WTC11 (cell line): Measurements from ENCODE around the gene SLC35A3. TPM values are rescaled to one million over a fixed set of nuclear protein-coding genes. Genes with fewer than 3 reads are reported as not detected.
"Not testable (repeated sequence)": the region's sequence is repeated elsewhere in the genome, so short reads cannot be mapped to it uniquely, and the experiment has no call there.

Experiments used
- ATAC-seq: fragments of 200-7000 bp; cut with Tn5 transposase; 2 replicates; pipeline ENCODE4 v1.10.0; 2021; ENCODE audit warnings: mild to moderate bottlenecking, moderate library complexity
- CTCF ChIA-PET: fragments of 300-600 bp; sonication (Branson Sonifier 250); formaldehyde crosslinking; loops from one replicate; lab custom pipeline; 2021; ENCODE audit warnings: antibody characterized with exemption; lab: Charles Lee
- POLR2A ChIA-PET: fragments of 350-600 bp; sonication (Branson Sonifier 250); formaldehyde crosslinking; loops from one replicate; lab custom pipeline; 2021; ENCODE audit warnings: antibody characterized with exemption; lab: Charles Lee
- DNase-seq: peaks from one replicate; pipeline ENCODE4 v3.0.0; 2021; ENCODE audit warnings: low spot score
- H3K27ac Mint-ChIP-seq: 2 replicates; pipeline ENCODE4 v1.8.0; 2021; ENCODE audit warnings: mixed read lengths
- H3K27me3 Mint-ChIP-seq: 2 replicates; pipeline ENCODE4 v1.8.0; 2021; ENCODE audit warnings: low read depth, mild to moderate bottlenecking, moderate library complexity, mixed read lengths
- H3K36me3 Mint-ChIP-seq: 2 replicates; pipeline ENCODE4 v1.8.0; 2021; ENCODE audit warnings: mixed read lengths
- H3K4me1 Mint-ChIP-seq: 2 replicates; pipeline ENCODE4 v1.8.0; 2022; ENCODE audit warnings: mixed read lengths
- H3K4me3 Mint-ChIP-seq: 2 replicates; pipeline ENCODE4 v1.8.0; 2021; ENCODE audit warnings: mild to moderate bottlenecking, moderate library complexity, mixed read lengths
- H3K9me3 Mint-ChIP-seq: 2 replicates; pipeline ENCODE4 v1.8.0; 2021; ENCODE audit warnings: mixed read lengths
- ARID4B ChIP-seq: sonication (generic); formaldehyde crosslinking; IDR thresholded peaks from 2 replicates; pipeline ENCODE4 v1.8.0; 2023; ENCODE audit warnings: missing genetic modification reagents, mild to moderate bottlenecking, borderline replicate concordance
- CTCF ChIP-seq: fragments of 200-600 bp; IDR thresholded peaks from 2 replicates; pipeline ENCODE4 v1.8.0; 2022; ENCODE audit warnings: antibody characterized with exemption
- ESRRA ChIP-seq: sonication (generic); formaldehyde crosslinking; IDR thresholded peaks from 2 replicates; pipeline ENCODE4 v1.8.1; 2022; ENCODE audit warnings: mild to moderate bottlenecking, missing genetic modification reagents, borderline replicate concordance
- FOXP1 ChIP-seq: sonication (generic); formaldehyde crosslinking; IDR thresholded peaks from 2 replicates; pipeline ENCODE4 v1.8.0; 2022; ENCODE audit warnings: missing genetic modification reagents, mild to moderate bottlenecking, moderate library complexity, borderline replicate concordance
- HMGA2 ChIP-seq: fragments of 250-450 bp; sonication (Bioruptor Pico); IDR thresholded peaks from 2 replicates; pipeline ENCODE4 v1.4.0; 2021; ENCODE audit warnings: mild to moderate bottlenecking, moderate library complexity
- NFYB ChIP-seq: sonication (generic); formaldehyde crosslinking; conservative IDR thresholded peaks from 2 replicates; pipeline ENCODE4 v1.8.0; 2022; ENCODE audit warnings: low read depth, missing genetic modification reagents
- NR1H2 ChIP-seq: sonication (generic); formaldehyde crosslinking; IDR thresholded peaks from 2 replicates; pipeline ENCODE4 v1.9.0; 2021; ENCODE audit warnings: mild to moderate bottlenecking, moderate library complexity, missing genetic modification reagents
- RELA ChIP-seq: sonication (generic); formaldehyde crosslinking; IDR thresholded peaks from 2 replicates; pipeline ENCODE4 v1.8.1; 2022; ENCODE audit warnings: missing genetic modification reagents, mild to moderate bottlenecking, borderline replicate concordance
- SMAD3 ChIP-seq: sonication (generic); formaldehyde crosslinking; IDR thresholded peaks from 2 replicates; pipeline ENCODE4 v1.8.0; 2022; ENCODE audit warnings: missing genetic modification reagents, mild to moderate bottlenecking, borderline replicate concordance
- SOX15 ChIP-seq: fragments of 250-450 bp; sonication (Bioruptor Pico); IDR thresholded peaks from 2 replicates; pipeline ENCODE4 v1.9.0; 2021; ENCODE audit warnings: mild to moderate bottlenecking
- TCF7 ChIP-seq: sonication (generic); formaldehyde crosslinking; IDR thresholded peaks from 2 replicates; pipeline ENCODE4 v1.8.0; 2022; ENCODE audit warnings: mild to moderate bottlenecking, low read depth, missing genetic modification reagents, moderate library complexity
- ZNF396 ChIP-seq: fragments of 250-450 bp; sonication (Bioruptor Pico); IDR thresholded peaks from 2 replicates; pipeline ENCODE4 v1.8.0; 2021; ENCODE audit warnings: mild to moderate bottlenecking, moderate library complexity, borderline replicate concordance
- ZNF416 ChIP-seq: fragments of 250-450 bp; sonication (Bioruptor Pico); IDR thresholded peaks from 2 replicates; pipeline ENCODE4 v1.9.0; 2021; ENCODE audit warnings: mild to moderate bottlenecking, inconsistent platforms
- total RNA-seq: library from RNA; stranded (reverse); gene quantifications from 3 replicates; pipeline ENCODE4 v1.2.3, GENCODE V29; 2021
- TF ChIP-seq, protein P1 (sequence below): fragments of 250-450 bp; sonication (Bioruptor Pico); conservative IDR thresholded peaks from 2 replicates; pipeline ENCODE4 v1.9.0; 2021; ENCODE audit warnings: mild to moderate bottlenecking
- TF ChIP-seq, protein P2 (sequence below): sonication (generic); formaldehyde crosslinking; IDR thresholded peaks from 2 replicates; pipeline ENCODE4 v1.8.1; 2022; ENCODE audit warnings: low read depth, mild to moderate bottlenecking, moderate library complexity, missing genetic modification reagents, borderline replicate concordance
- TF ChIP-seq, protein P3 (sequence below): sonication (generic); formaldehyde crosslinking; IDR thresholded peaks from 2 replicates; pipeline ENCODE4 v1.8.0; 2022; ENCODE audit warnings: missing genetic modification reagents

The SLC35A3 gene
- total RNA-seq, 1 experiment from 2014 or later: 14.5 TPM

GRCh38 chr1:99970713-99971255, 988 bp downstream of the SLC35A3 start:
- POLR2A ChIA-PET: interaction anchor here (0.9 to 1.6 kb wide), 5 partner anchors 59 to 382 kb away, joined by 3 to 8 read pairs (median 4); partner anchors contain the start of genes AGL, CDC14A, RTCA and SASS6
- no peaks in the 10 kb centered on the region for H3K9me3 Mint-ChIP-seq
- no peak for DNase-seq
- H3K4me1 Mint-ChIP-seq: peaks cover 22% of the 10 kb centered on the region
- H3K27me3 Mint-ChIP-seq: no peaks in the 10 kb centered on the region
- TF ChIP-seq, protein P1, sequence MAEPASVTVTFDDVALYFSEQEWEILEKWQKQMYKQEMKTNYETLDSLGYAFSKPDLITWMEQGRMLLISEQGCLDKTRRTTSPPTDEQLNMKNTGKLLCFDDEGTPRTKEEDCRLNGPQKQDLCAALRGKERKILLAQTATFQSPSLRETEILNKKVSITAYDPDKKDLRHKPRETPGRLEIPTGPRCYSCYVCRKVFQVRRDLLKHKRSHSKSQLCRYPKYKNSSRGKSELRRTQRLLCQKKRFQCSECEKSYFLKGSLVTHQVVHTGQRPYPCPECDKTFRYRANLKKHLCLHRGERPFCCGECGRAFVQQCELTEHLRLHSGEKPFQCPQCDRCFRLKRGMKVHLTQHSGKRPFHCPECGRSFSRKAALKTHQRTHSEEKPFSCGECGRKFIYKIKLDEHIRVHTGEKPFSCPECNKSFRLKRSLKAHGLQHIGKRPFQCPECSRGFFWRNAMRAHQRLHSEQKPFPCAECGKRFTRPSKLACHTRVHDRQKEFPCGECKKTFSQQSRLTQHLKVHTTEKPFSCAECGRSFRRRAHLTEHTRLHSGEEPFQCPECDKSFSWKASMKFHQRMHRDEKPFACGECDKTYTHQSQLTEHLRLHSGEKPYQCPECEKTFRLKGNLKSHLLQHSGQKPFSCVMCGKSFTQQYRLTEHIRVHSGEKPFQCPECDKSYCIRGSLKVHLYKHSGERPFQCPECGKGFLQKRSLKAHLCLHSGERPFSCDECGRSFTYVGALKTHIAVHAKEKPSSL: no peak
- TF ChIP-seq NR1H2 (CRISPR knock-in tag) (no peak), ZNF416 (no peak), CTCF (no peak), TCF7 (CRISPR knock-in tag) (no peak), HMGA2 (no peak), SOX15 (CRISPR knock-in tag) (no peak), FOXP1 (no peak), SMAD3 (CRISPR knock-in tag) (no peak)
- CTCF ChIA-PET: no interaction called here
- H3K4me3 Mint-ChIP-seq: peak overlapping the region; percentile 99
- no peaks in the 10 kb centered on the region for H3K36me3 Mint-ChIP-seq
- no peak for ATAC-seq
- peak overlapping the region; percentile 95; the same call in 1 of the 2 replicates for H3K27ac Mint-ChIP-seq

DNA sequence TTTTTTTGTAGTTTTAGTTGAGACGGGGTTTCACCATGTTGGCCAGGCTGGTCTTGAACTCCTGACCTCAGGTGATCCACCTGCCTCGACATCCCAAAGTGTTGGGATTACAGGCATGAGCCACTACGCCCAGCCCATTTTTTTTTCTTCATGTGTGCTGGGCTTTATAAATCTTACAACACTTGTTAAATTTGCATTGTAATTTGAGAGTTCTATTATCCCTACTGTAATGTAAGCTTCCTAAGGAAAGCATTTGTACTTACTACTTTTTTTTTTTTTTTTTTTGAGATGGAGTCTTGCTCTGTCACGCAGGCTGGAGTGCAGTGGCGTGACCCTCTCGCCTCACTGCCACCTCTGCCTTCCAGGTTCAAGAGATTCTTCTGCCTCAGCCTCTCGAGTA, 2.3 kb downstream of the SLC35A3 start:
- CTCF ChIA-PET, H3K9me3 Mint-ChIP-seq, DNase-seq, H3K36me3 Mint-ChIP-seq, ATAC-seq, H3K27me3 Mint-ChIP-seq, H3K27ac Mint-ChIP-seq, POLR2A ChIA-PET: not testable (repeated sequence)
- peaks cover 22% of the 10 kb centered on the region for H3K4me1 Mint-ChIP-seq
- peak overlapping the region; percentile 51 for H3K4me3 Mint-ChIP-seq

DNA sequence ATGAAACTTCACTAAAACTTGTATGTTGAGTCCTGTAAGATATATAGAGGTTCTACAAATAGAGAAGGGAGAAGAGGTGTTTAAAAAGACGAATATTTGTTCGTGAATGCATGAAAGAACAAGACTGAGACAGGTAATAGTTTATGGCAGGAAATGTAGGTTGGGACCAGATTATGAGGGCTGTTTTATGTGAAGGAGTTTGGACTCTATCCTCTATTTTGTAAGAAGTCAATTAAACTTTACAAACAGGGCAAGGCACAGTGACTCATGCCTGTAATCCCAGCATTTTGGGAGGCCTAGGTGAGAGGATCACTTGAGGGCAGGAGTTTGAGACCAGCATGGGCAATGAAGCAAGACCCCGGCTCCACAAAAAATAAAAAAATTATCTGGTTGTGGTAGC, 5.7 kb downstream of the SLC35A3 start:
- no peaks in the 10 kb centered on the region for H3K36me3 Mint-ChIP-seq
- no peaks in the 10 kb centered on the region for H3K9me3 Mint-ChIP-seq
- DNase-seq (no peak), ATAC-seq (no peak)
- H3K27me3 Mint-ChIP-seq: no peaks in the 10 kb centered on the region
- CTCF ChIA-PET: no interaction called here
- no peak overlapping the region for H3K27ac Mint-ChIP-seq
- H3K4me1 Mint-ChIP-seq: peaks cover 7% of the 10 kb centered on the region
- no peak overlapping the region for H3K4me3 Mint-ChIP-seq
- TF ChIP-seq, protein P2, sequence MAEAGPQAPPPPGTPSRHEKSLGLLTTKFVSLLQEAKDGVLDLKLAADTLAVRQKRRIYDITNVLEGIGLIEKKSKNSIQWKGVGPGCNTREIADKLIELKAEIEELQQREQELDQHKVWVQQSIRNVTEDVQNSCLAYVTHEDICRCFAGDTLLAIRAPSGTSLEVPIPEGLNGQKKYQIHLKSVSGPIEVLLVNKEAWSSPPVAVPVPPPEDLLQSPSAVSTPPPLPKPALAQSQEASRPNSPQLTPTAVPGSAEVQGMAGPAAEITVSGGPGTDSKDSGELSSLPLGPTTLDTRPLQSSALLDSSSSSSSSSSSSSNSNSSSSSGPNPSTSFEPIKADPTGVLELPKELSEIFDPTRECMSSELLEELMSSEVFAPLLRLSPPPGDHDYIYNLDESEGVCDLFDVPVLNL (CRISPR knock-in tag): no peak
- no peak for TF ChIP-seq RELA (CRISPR knock-in tag)
- TF ChIP-seq, protein P3, sequence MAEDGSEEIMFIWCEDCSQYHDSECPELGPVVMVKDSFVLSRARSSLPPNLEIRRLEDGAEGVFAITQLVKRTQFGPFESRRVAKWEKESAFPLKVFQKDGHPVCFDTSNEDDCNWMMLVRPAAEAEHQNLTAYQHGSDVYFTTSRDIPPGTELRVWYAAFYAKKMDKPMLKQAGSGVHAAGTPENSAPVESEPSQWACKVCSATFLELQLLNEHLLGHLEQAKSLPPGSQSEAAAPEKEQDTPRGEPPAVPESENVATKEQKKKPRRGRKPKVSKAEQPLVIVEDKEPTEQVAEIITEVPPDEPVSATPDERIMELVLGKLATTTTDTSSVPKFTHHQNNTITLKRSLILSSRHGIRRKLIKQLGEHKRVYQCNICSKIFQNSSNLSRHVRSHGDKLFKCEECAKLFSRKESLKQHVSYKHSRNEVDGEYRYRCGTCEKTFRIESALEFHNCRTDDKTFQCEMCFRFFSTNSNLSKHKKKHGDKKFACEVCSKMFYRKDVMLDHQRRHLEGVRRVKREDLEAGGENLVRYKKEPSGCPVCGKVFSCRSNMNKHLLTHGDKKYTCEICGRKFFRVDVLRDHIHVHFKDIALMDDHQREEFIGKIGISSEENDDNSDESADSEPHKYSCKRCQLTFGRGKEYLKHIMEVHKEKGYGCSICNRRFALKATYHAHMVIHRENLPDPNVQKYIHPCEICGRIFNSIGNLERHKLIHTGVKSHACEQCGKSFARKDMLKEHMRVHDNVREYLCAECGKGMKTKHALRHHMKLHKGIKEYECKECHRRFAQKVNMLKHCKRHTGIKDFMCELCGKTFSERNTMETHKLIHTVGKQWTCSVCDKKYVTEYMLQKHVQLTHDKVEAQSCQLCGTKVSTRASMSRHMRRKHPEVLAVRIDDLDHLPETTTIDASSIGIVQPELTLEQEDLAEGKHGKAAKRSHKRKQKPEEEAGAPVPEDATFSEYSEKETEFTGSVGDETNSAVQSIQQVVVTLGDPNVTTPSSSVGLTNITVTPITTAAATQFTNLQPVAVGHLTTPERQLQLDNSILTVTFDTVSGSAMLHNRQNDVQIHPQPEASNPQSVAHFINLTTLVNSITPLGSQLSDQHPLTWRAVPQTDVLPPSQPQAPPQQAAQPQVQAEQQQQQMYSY (CRISPR knock-in tag): no peak
- no peak for TF ChIP-seq ZNF416
- no peak for TF ChIP-seq ESRRA (CRISPR knock-in tag)
- no peak for TF ChIP-seq NFYB (CRISPR knock-in tag)
- TF ChIP-seq ARID4B (CRISPR knock-in tag): no peak
- no peak for TF ChIP-seq ZNF396 (CRISPR knock-in tag)
- POLR2A ChIA-PET: interaction anchor here (0.7 kb wide), 1 partner anchor 74 kb away, joined by 3 read pairs; no protein-coding TSS in a partner anchor
